Subcutaneous adipose tissue (tissue), 4 donors: Measurements from ENCODE around the gene FBXW11. TPM values are rescaled to one million over a fixed set of nuclear protein-coding genes. Genes with fewer than 3 reads are reported as not detected.

Experiments used
- CTCF ChIP-seq: fragments of 450-650 bp; IDR thresholded peaks from one replicate; pipeline ENCODE4 v1.5.1; 2016; ENCODE audit warnings: low read depth, mild to moderate bottlenecking, control low read depth, antibody characterized with exemption, moderate library complexity
- total RNA-seq, 4 donors: library from RNA; depleted of rRNA; stranded (reverse); fragments of >200 nt; gene quantifications; one replicate each; pipeline ENCODE4 v1.1.0, GENCODE V29; 2016

The FBXW11 gene
- total RNA-seq, 4 donors from 2014 or later = 51.8 to 66.1 (median 59.8) TPM

- no peak for TF ChIP-seq CTCF
Measured at GRCh38 chr5:171813270-171813669, 193.2 kb downstream of the FBXW11 start.

Other genes with a start within 250 kb of the FBXW11 start
- gene SMIM23, start 220.8 kb downstream of the FBXW11 start, total RNA-seq = not detected
- 10 to 100 TPM; 32.6 to 61.6 (median 43.1) TPM for gene STK10, start 181.6 kb upstream of the FBXW11 start, total RNA-seq
- gene EFCAB9, start 187.5 kb upstream of the FBXW11 start, total RNA-seq = not detected